Aorta (tissue), 5 donors: Measurements from ENCODE around the gene DLL3. TPM values are rescaled to one million over a fixed set of nuclear protein-coding genes. Genes with fewer than 3 reads are reported as not detected.
"Not testable (repeated sequence)": the region's sequence is repeated elsewhere in the genome, so short reads cannot be mapped to it uniquely, and the experiment has no call there.

Experiments used
- ATAC-seq: fragments of 200-7000 bp; cut with Tn5 transposase; one replicate; pipeline ENCODE4 v1.9.1; 2022; ENCODE audit warnings: moderate library complexity; ENCODE audit not compliant: low FRiP score
- DNase-seq, 2 donors: peaks; one replicate each; pipeline ENCODE4 v3.0.0-alpha.2; 2020
- H3K27ac ChIP-seq, 2 donors: one replicate each; pipeline ENCODE4 v1.5.1; 2013; ENCODE audit warnings: low read length in 2 of 2, mild to moderate bottlenecking in 2 of 2, moderate library complexity in 2 of 2, control low read depth in 1 of 2, inconsistent platforms in 1 of 2, low read depth in 1 of 2
- H3K27me3 ChIP-seq, 2 donors: one replicate each; pipeline ENCODE4 v1.6.1; 2013; ENCODE audit warnings: control low read depth in 1 of 2, low read length in 1 of 2, mild to moderate bottlenecking in 1 of 2, moderate library complexity in 1 of 2; ENCODE audit not compliant: insufficient read depth in 2 of 2, control insufficient read depth in 1 of 2
- H3K36me3 ChIP-seq, 2 donors: one replicate each; pipeline ENCODE4 v1.6.1; 2013; ENCODE audit warnings: control low read depth in 1 of 2, low read length in 1 of 2, mild to moderate bottlenecking in 1 of 2; ENCODE audit not compliant: insufficient read depth in 2 of 2, control insufficient read depth in 1 of 2
- H3K4me1 ChIP-seq, 2 donors: one replicate each; pipeline ENCODE4 v1.6.1; 2013; ENCODE audit warnings: low read length in 2 of 2, control low read depth in 1 of 2, mild to moderate bottlenecking in 1 of 2, moderate library complexity in 1 of 2; ENCODE audit not compliant: insufficient read depth in 2 of 2, control insufficient read depth in 1 of 2
- H3K4me3 ChIP-seq, 2 donors: one replicate each; pipeline ENCODE4 v1.5.1; 2013; ENCODE audit warnings: low read length in 2 of 2, control low read depth in 1 of 2, mild to moderate bottlenecking in 1 of 2
- H3K9me3 ChIP-seq: one replicate; pipeline ENCODE4 v1.6.1; 2013; ENCODE audit warnings: mild to moderate bottlenecking, low read length; ENCODE audit not compliant: control insufficient read depth
- WGBS, 2 donors: extraction: QIAGEN DNeasy Blood & Tissue Kit; methylation state at CpG; one replicate each; pipeline ENCODE4 v1.1.7; 2013; 5-methylcytosine and 5-hydroxymethylcytosine counted together
- intact Hi-C, 2 donors: fragments of 100-400 bp; cut with DNase I; formaldehyde crosslinking; loops; one replicate each; pipeline versions ENCODE4 v1.14.2 to v1.15.0; 2022
- polyA plus RNA-seq, 2 donors: library from polyadenylated mRNA; stranded (reverse); fragments of 200-250 nt; gene quantifications; one replicate each; pipeline ENCODE4 v1.2.3, GENCODE V29; 2013
- total RNA-seq, 2 donors: library from RNA; stranded (reverse); fragmentation: NEBNext Ultra II Directional; extraction: Animal tissue kit (Norgen Biotek cat#: 25700); gene quantifications; one replicate each; pipeline ENCODE4 v1.2.1, GENCODE V29; 2021
- donor health status: healthy with polysubstance abuse.
- donor health status: Bipolar disorder and iron deficiency.
- donor health status: DM: no; HTN: no; CAD: no.
- donor health status: DM: no; HTN: no; CAD: no.
- donor health status: DM: yes; HTN: yes; CAD: no.

The DLL3 gene
- total and polyA plus RNA-seq, 4 donors = not detected

GRCh38 chr19:39470724-39471339, 27.9 kb upstream of the DLL3 start:
- DNase-seq (no peak), ATAC-seq (no peak)
- no peak overlapping the region for H3K4me3 ChIP-seq
- intact Hi-C loops = loop anchor here (5.0 kb wide), 1 partner anchor 61 kb away; the partner anchor contains the start of gene EID2B (in 2 of the 2)
- 77 to 82% methylated on average over 7 of the region's 7 CpGs for WGBS, 2 donors
- peaks cover 0 to 8% of the 10 kb centered on the region in 2 donors for H3K36me3 ChIP-seq
- H3K27me3 ChIP-seq = no peaks in the 10 kb centered on the region
- no peaks in the 10 kb centered on the region for H3K9me3 ChIP-seq
- no peak overlapping the region for H3K27ac ChIP-seq
- H3K4me1 ChIP-seq = no peaks in the 10 kb centered on the region

GRCh38 chr19:39471756-39472536, 26.8 kb upstream of the DLL3 start:
- 87 to 90% methylated on average over 8 of the region's 8 CpGs for WGBS, 2 donors

GRCh38 chr19:39472746-39473442, 25.9 kb upstream of the DLL3 start:
- WGBS, 2 donors = 87% methylated on average over 31 to 32 of the region's 32 CpGs
- intact Hi-C loops = loop anchor here (5.0 kb wide), 1 partner anchor 59 kb away; the partner anchor contains the start of gene EID2B (in 2 of the 2)
- no peak for ATAC-seq
- Histone ChIP-seq H3K9me3 (no peaks in the 10 kb centered on the region), H3K4me1 (no peaks in the 10 kb centered on the region), H3K27me3 (no peaks in the 10 kb centered on the region), H3K36me3 (peaks cover 0 to 10% of the 10 kb centered on the region in 2 donors), H3K27ac (no peak overlapping the region), H3K4me3 (no peak overlapping the region)
- DNase-seq = no peak

More at GRCh38 chr19:39471756-39472536, 26.8 kb upstream of the DLL3 start:
- Histone ChIP-seq H3K4me1 (no peaks in the 10 kb centered on the region), H3K9me3 (no peaks in the 10 kb centered on the region), H3K36me3 (peaks cover 0 to 10% of the 10 kb centered on the region in 2 donors), H3K27ac (no peak overlapping the region), H3K4me3 (no peak overlapping the region), H3K27me3 (no peaks in the 10 kb centered on the region)
- ATAC-seq (no peak), DNase-seq (no peak)
- intact Hi-C loops = loop anchor here (5.0 kb wide), 1 partner anchor 60 kb away; the partner anchor contains the start of gene EID2B (in 2 of the 2)

GRCh38 chr19:39473443-39473960, 25.2 kb upstream of the DLL3 start:
- 84 to 87% methylated on average over 11 of the region's 11 CpGs for WGBS, 2 donors
- no peak for ATAC-seq
- no peak overlapping the region for H3K27ac ChIP-seq
- peaks cover 0 to 10% of the 10 kb centered on the region in 2 donors for H3K36me3 ChIP-seq
- H3K27me3 ChIP-seq = no peaks in the 10 kb centered on the region
- H3K4me3 ChIP-seq = no peak overlapping the region
- H3K4me1 ChIP-seq = no peaks in the 10 kb centered on the region
- intact Hi-C loops = loop anchor here (5.0 kb wide), 1 partner anchor 59 kb away; the partner anchor contains the start of gene EID2B (in 2 of the 2)
- no peak for DNase-seq
- no peaks in the 10 kb centered on the region for H3K9me3 ChIP-seq

GRCh38 chr19:39474139-39474620, 24.6 kb upstream of the DLL3 start:
- Histone ChIP-seq H3K27ac (no peak overlapping the region), H3K4me1 (no peaks in the 10 kb centered on the region), H3K36me3 (peaks cover 0 to 10% of the 10 kb centered on the region in 2 donors), H3K4me3 (no peak overlapping the region), H3K27me3 (no peaks in the 10 kb centered on the region), H3K9me3 (no peaks in the 10 kb centered on the region)
- ATAC-seq (peak; percentile 70), DNase-seq (peak in 1 of 2 donors; percentile 88)
- intact Hi-C loops = loop anchor here (5.0 kb wide), 1 partner anchor 58 kb away; the partner anchor contains the start of gene EID2B (in 2 of the 2)
- WGBS, 2 donors = 40 to 44% methylated on average over 8 to 9 of the region's 9 CpGs

- intact Hi-C loops = no loop called here
- no peaks in the 10 kb centered on the region for H3K4me1 ChIP-seq
- H3K9me3 ChIP-seq = no peaks in the 10 kb centered on the region
- no peak overlapping the region for H3K4me3 ChIP-seq
- peaks cover 0 to 5% of the 10 kb centered on the region in 2 donors for H3K36me3 ChIP-seq
- no peak overlapping the region for H3K27ac ChIP-seq
- WGBS, 2 donors = 91 to 98% methylated on average over 2 of the region's 2 CpGs
- H3K27me3 ChIP-seq = no peaks in the 10 kb centered on the region
- DNase-seq (no peak), ATAC-seq (no peak)
Observed at GRCh38 chr19:39475748-39476147, 23.0 kb upstream of the DLL3 start.

- ATAC-seq, H3K9me3 ChIP-seq, H3K4me1 ChIP-seq, DNase-seq, H3K36me3 ChIP-seq, intact Hi-C loops, H3K27me3 ChIP-seq, H3K4me3 ChIP-seq, H3K27ac ChIP-seq: not testable (repeated sequence)
- 80% methylated on average over 11 of the region's 11 CpGs for WGBS, 2 donors
Observed at GRCh38 chr19:39479319-39479801, 19.4 kb upstream of the DLL3 start.

GRCh38 chr19:39479916-39480315, 18.8 kb upstream of the DLL3 start:
- Histone ChIP-seq H3K27ac (no peak overlapping the region), H3K9me3 (no peaks in the 10 kb centered on the region), H3K4me1 (no peaks in the 10 kb centered on the region), H3K36me3 (peaks cover 0 to 5% of the 10 kb centered on the region in 2 donors), H3K4me3 (no peak overlapping the region), H3K27me3 (no peaks in the 10 kb centered on the region)
- no peak for DNase-seq
- 35 to 47% methylated on average over 10 of the region's 10 CpGs for WGBS, 2 donors
- intact Hi-C loops = loop anchor here in 1 of 2 donors (2.0 kb wide), 1 partner anchor 53 kb away; the partner anchor contains the start of gene EID2B
- ATAC-seq = no peak
